Measurements from ENCODE around the gene KMT2A.
"Not testable (repeated sequence)": the region's sequence is repeated elsewhere in the genome, so short reads cannot be mapped to it uniquely, and the experiment has no call there.

Gene KMT2A

GRCh38 chr11:118442908-118443589 lies 6.8 kb downstream of the KMT2A start:
- Mint-ChIP-seq H3K4me3 (peak overlapping the region; percentile 49), H3K36me3 (peaks cover 3% of the 10 kb centered on the region), H3K9me3 (ENCODE audit: low read depth) (no peaks in the 10 kb centered on the region)

GRCh38 chr11:118443590-118444218 lies 7.4 kb downstream of the KMT2A start:
- Mint-ChIP-seq H3K27me3 (no peaks in the 10 kb centered on the region), H3K36me3 (peaks cover 3% of the 10 kb centered on the region), H3K27ac (peak overlapping the region; percentile 84), H3K4me3 (peak overlapping the region; percentile 49), H3K4me1 (ENCODE audit: low read depth) (peaks cover 96% of the 10 kb centered on the region), H3K9me3 (ENCODE audit: low read depth) (no peaks in the 10 kb centered on the region)

More at GRCh38 chr11:118442908-118443589, 6.8 kb downstream of the KMT2A start:
- Mint-ChIP-seq H3K27ac (peak overlapping the region; percentile 84), H3K4me1 (ENCODE audit: low read depth) (peaks cover 90% of the 10 kb centered on the region), H3K27me3 (no peaks in the 10 kb centered on the region)

- H3K4me1 Mint-ChIP-seq (ENCODE audit: low read depth): peaks cover 77% of the 10 kb centered on the region
- H3K36me3 Mint-ChIP-seq: peaks cover 3% of the 10 kb centered on the region
- H3K9me3 Mint-ChIP-seq (ENCODE audit: low read depth): no peaks in the 10 kb centered on the region
- H3K27me3 Mint-ChIP-seq: no peaks in the 10 kb centered on the region
- peak overlapping the region; percentile 82 for H3K27ac Mint-ChIP-seq
- peak overlapping the region; percentile 2 for H3K4me3 Mint-ChIP-seq
Measured at GRCh38 chr11:118447423-118447822, 11.1 kb downstream of the KMT2A start.

- Mint-ChIP-seq H3K9me3 (ENCODE audit: low read depth) (no peaks in the 10 kb centered on the region), H3K4me1 (ENCODE audit: low read depth) (peaks cover 74% of the 10 kb centered on the region), H3K36me3 (peaks cover 5% of the 10 kb centered on the region), H3K4me3 (peak overlapping the region; percentile 5), H3K27me3 (no peaks in the 10 kb centered on the region), H3K27ac (peak overlapping the region; percentile 82)
Measured at GRCh38 chr11:118448294-118448693, 12.0 kb downstream of the KMT2A start.

GRCh38 chr11:118449316-118449918 lies 13.1 kb downstream of the KMT2A start:
- Mint-ChIP-seq H3K4me3 (no peak overlapping the region), H3K36me3 (peaks cover 5% of the 10 kb centered on the region), H3K27ac (no peak overlapping the region)

GRCh38 chr11:118450451-118450850 lies 14.2 kb downstream of the KMT2A start:
- Mint-ChIP-seq H3K4me1 (ENCODE audit: low read depth) (peaks cover 70% of the 10 kb centered on the region), H3K4me3 (no peak overlapping the region)

More at GRCh38 chr11:118449316-118449918, 13.1 kb downstream of the KMT2A start:
- peaks cover 74% of the 10 kb centered on the region for H3K4me1 Mint-ChIP-seq (ENCODE audit: low read depth)
- no peaks in the 10 kb centered on the region for H3K27me3 Mint-ChIP-seq
- no peaks in the 10 kb centered on the region for H3K9me3 Mint-ChIP-seq (ENCODE audit: low read depth)

GRCh38 chr11:118462178-118462577 lies 25.9 kb downstream of the KMT2A start:
- H3K4me3 Mint-ChIP-seq: no peak overlapping the region
- peaks cover 6% of the 10 kb centered on the region for H3K36me3 Mint-ChIP-seq
- H3K27ac Mint-ChIP-seq: no peak overlapping the region
- H3K27me3 Mint-ChIP-seq: no peaks in the 10 kb centered on the region
- peaks cover 46% of the 10 kb centered on the region for H3K4me1 Mint-ChIP-seq (ENCODE audit: low read depth)
- H3K9me3 Mint-ChIP-seq (ENCODE audit: low read depth): no peaks in the 10 kb centered on the region

More at GRCh38 chr11:118450451-118450850, 14.2 kb downstream of the KMT2A start:
- H3K27me3 Mint-ChIP-seq: no peaks in the 10 kb centered on the region
- peak overlapping the region; percentile 74 for H3K27ac Mint-ChIP-seq
- peaks cover 5% of the 10 kb centered on the region for H3K36me3 Mint-ChIP-seq
- H3K9me3 Mint-ChIP-seq (ENCODE audit: low read depth): no peaks in the 10 kb centered on the region

GRCh38 chr11:118468968-118469367 lies 32.7 kb downstream of the KMT2A start:
- H3K4me3 Mint-ChIP-seq; H3K9me3 Mint-ChIP-seq (ENCODE audit: low read depth); H3K27me3 Mint-ChIP-seq: not testable (repeated sequence)
- peak overlapping the region; percentile 61 for H3K27ac Mint-ChIP-seq
- H3K36me3 Mint-ChIP-seq: peaks cover 14% of the 10 kb centered on the region
- peaks cover 48% of the 10 kb centered on the region for H3K4me1 Mint-ChIP-seq (ENCODE audit: low read depth)

- no peaks in the 10 kb centered on the region for H3K9me3 Mint-ChIP-seq (ENCODE audit: low read depth)
- peaks cover 14% of the 10 kb centered on the region for H3K36me3 Mint-ChIP-seq
- no peak overlapping the region for H3K4me3 Mint-ChIP-seq
- H3K27me3 Mint-ChIP-seq: no peaks in the 10 kb centered on the region
- H3K27ac Mint-ChIP-seq: peak overlapping the region; percentile 82
- peaks cover 38% of the 10 kb centered on the region for H3K4me1 Mint-ChIP-seq (ENCODE audit: low read depth)
Measured at GRCh38 chr11:118471030-118471429, 34.7 kb downstream of the KMT2A start.

GRCh38 chr11:118473537-118473936 lies 37.2 kb downstream of the KMT2A start:
- H3K9me3 Mint-ChIP-seq (ENCODE audit: low read depth): no peaks in the 10 kb centered on the region
- no peak overlapping the region for H3K4me3 Mint-ChIP-seq
- peaks cover 29% of the 10 kb centered on the region for H3K4me1 Mint-ChIP-seq (ENCODE audit: low read depth)
- H3K36me3 Mint-ChIP-seq: peaks cover 14% of the 10 kb centered on the region
- peak overlapping the region; percentile 13 for H3K27ac Mint-ChIP-seq
- H3K27me3 Mint-ChIP-seq: no peaks in the 10 kb centered on the region

GRCh38 chr11:118476676-118477075 lies 40.4 kb downstream of the KMT2A start:
- Mint-ChIP-seq H3K9me3 (ENCODE audit: low read depth) (no peaks in the 10 kb centered on the region), H3K4me1 (ENCODE audit: low read depth) (peaks cover 12% of the 10 kb centered on the region), H3K27me3 (no peaks in the 10 kb centered on the region), H3K36me3 (peaks cover 13% of the 10 kb centered on the region), H3K27ac (peak overlapping the region; percentile 66), H3K4me3 (no peak overlapping the region)

GRCh38 chr11:118481238-118481637 lies 44.9 kb downstream of the KMT2A start:
- H3K27me3 Mint-ChIP-seq; H3K4me1 Mint-ChIP-seq (ENCODE audit: low read depth); H3K36me3 Mint-ChIP-seq; H3K4me3 Mint-ChIP-seq; H3K9me3 Mint-ChIP-seq (ENCODE audit: low read depth): not testable (repeated sequence)
- peak overlapping the region; percentile 37 for H3K27ac Mint-ChIP-seq

- Mint-ChIP-seq H3K27me3 (no peaks in the 10 kb centered on the region), H3K36me3 (peaks cover 4% of the 10 kb centered on the region), H3K9me3 (ENCODE audit: low read depth) (no peaks in the 10 kb centered on the region), H3K27ac (peak overlapping the region; percentile 68), H3K4me3 (no peak overlapping the region), H3K4me1 (ENCODE audit: low read depth) (peaks cover 2% of the 10 kb centered on the region)
Measured at GRCh38 chr11:118484405-118484804, 48.1 kb downstream of the KMT2A start.

- H3K27ac Mint-ChIP-seq: no peak overlapping the region
Measured at GRCh38 chr11:118485273-118485672, 49.0 kb downstream of the KMT2A start.

GRCh38 chr11:118488480-118489109 lies 52.3 kb downstream of the KMT2A start:
- Mint-ChIP-seq H3K4me1 (ENCODE audit: low read depth) (peaks cover 7% of the 10 kb centered on the region), H3K4me3 (no peak overlapping the region), H3K27me3 (no peaks in the 10 kb centered on the region), H3K36me3 (peaks cover 9% of the 10 kb centered on the region), H3K27ac (peak overlapping the region; percentile 41), H3K9me3 (ENCODE audit: low read depth) (no peaks in the 10 kb centered on the region)

More at GRCh38 chr11:118485273-118485672, 49.0 kb downstream of the KMT2A start:
- peaks cover 7% of the 10 kb centered on the region for H3K36me3 Mint-ChIP-seq
- H3K27me3 Mint-ChIP-seq: no peaks in the 10 kb centered on the region
- no peaks in the 10 kb centered on the region for H3K9me3 Mint-ChIP-seq (ENCODE audit: low read depth)
- no peak overlapping the region for H3K4me3 Mint-ChIP-seq
- H3K4me1 Mint-ChIP-seq (ENCODE audit: low read depth): peaks cover 2% of the 10 kb centered on the region
